Activated CD8-positive, alpha-beta T cell treated with anti-CD3 and anti-CD28 coated beads for 36 hours (primary cell): ENCODE results near the gene DUSP18. TPM values are rescaled to one million over a fixed set of nuclear protein-coding genes. Genes with fewer than 3 reads are reported as not detected.

ENCODE experiments used
- ATAC-seq: fragments of 200-7000 bp; cut with Tn5 transposase; one replicate; pipeline ENCODE4 v1.10.0; 2021; ENCODE audit warnings: mild to moderate bottlenecking, moderate library complexity
- CTCF ChIA-PET: fragments of 350-600 bp; sonication (Branson Sonifier 250); formaldehyde crosslinking; loops from one replicate; lab custom pipeline; 2021; ENCODE audit warnings: antibody characterized with exemption; lab: Charles Lee
- POLR2A ChIA-PET: fragments of 350-600 bp; sonication (Branson Sonifier 250); formaldehyde crosslinking; loops from one replicate; lab custom pipeline; 2021; ENCODE audit warnings: antibody characterized with exemption; lab: Charles Lee
- DNase-seq: peaks from one replicate; pipeline ENCODE4 v3.0.0-alpha.2; 2020
- H3K27ac Mint-ChIP-seq: one replicate; pipeline ENCODE4 v1.8.0; 2021; ENCODE audit warnings: mild to moderate bottlenecking, mixed read lengths
- H3K27me3 Mint-ChIP-seq: one replicate; pipeline ENCODE4 v1.8.0; 2021; ENCODE audit warnings: mixed read lengths
- H3K36me3 Mint-ChIP-seq: one replicate; pipeline ENCODE4 v1.8.0; 2021; ENCODE audit warnings: low read depth, mixed read lengths
- H3K4me1 Mint-ChIP-seq: one replicate; pipeline ENCODE4 v1.8.0; 2021; ENCODE audit warnings: low read depth, mixed read lengths
- H3K4me3 Mint-ChIP-seq: one replicate; pipeline ENCODE4 v1.8.0; 2021; ENCODE audit warnings: mild to moderate bottlenecking, moderate library complexity, mixed read lengths
- H3K9me3 Mint-ChIP-seq: one replicate; pipeline ENCODE4 v1.8.0; 2021; ENCODE audit warnings: mixed read lengths
- intact Hi-C: fragments of 100-400 bp; cut with micrococcal nuclease; formaldehyde crosslinking; loops from one replicate; pipeline ENCODE4 v1.10.0; 2022
- total RNA-seq, 2 experiments: library from RNA; stranded (reverse); gene quantifications; one replicate each; pipeline ENCODE4 v1.2.3, GENCODE V29; 2021
- TF ChIP-seq, protein P1 (sequence below): fragments of 200-600 bp; IDR thresholded peaks from one replicate; pipeline ENCODE4 v1.8.0; 2022; ENCODE audit warnings: antibody characterized with exemption, mild to moderate bottlenecking

The DUSP18 gene
- total RNA-seq, 2 experiments from 2014 or later: 4.1 to 4.4 TPM

DNA sequence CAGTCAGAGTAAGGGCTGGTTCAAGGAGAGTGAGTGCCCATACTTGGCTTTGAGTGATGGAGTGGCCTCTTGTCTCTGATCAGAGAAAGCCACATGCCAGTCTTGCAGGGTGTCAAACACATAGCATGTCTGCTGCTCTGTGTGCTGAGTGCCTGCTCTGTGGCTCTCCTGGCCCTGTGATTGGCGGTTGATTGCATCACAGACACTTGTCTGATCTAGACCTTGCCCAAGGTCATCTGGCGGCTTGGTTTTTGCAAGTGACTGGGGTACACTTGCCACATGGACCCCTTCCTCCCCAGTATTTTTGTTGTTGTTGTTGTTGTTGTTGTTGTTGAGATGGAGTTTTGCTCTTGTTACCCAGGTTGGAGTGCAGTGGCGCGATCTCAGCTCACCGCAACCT, 37.3 kb upstream of the DUSP18 start:
- CTCF ChIA-PET: interaction anchor here (1.3 kb wide), 1 partner anchor 71 kb away, joined by 4 read pairs; no protein-coding TSS in a partner anchor
- no peak overlapping the region for H3K4me3 Mint-ChIP-seq
- intact Hi-C loops: no loop called here
- no peaks in the 10 kb centered on the region for H3K9me3 Mint-ChIP-seq
- H3K27me3 Mint-ChIP-seq: peaks cover 2% of the 10 kb centered on the region
- no peak for DNase-seq
- no peaks in the 10 kb centered on the region for H3K36me3 Mint-ChIP-seq
- POLR2A ChIA-PET: interaction anchor here (1.0 kb wide), 1 partner anchor 38 kb away, joined by 3 read pairs; no protein-coding TSS in a partner anchor
- H3K27ac Mint-ChIP-seq: no peak overlapping the region
- H3K4me1 Mint-ChIP-seq: peaks cover 15% of the 10 kb centered on the region
- TF ChIP-seq, protein P1, sequence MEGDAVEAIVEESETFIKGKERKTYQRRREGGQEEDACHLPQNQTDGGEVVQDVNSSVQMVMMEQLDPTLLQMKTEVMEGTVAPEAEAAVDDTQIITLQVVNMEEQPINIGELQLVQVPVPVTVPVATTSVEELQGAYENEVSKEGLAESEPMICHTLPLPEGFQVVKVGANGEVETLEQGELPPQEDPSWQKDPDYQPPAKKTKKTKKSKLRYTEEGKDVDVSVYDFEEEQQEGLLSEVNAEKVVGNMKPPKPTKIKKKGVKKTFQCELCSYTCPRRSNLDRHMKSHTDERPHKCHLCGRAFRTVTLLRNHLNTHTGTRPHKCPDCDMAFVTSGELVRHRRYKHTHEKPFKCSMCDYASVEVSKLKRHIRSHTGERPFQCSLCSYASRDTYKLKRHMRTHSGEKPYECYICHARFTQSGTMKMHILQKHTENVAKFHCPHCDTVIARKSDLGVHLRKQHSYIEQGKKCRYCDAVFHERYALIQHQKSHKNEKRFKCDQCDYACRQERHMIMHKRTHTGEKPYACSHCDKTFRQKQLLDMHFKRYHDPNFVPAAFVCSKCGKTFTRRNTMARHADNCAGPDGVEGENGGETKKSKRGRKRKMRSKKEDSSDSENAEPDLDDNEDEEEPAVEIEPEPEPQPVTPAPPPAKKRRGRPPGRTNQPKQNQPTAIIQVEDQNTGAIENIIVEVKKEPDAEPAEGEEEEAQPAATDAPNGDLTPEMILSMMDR: no peak
- no peak for ATAC-seq

DNA sequence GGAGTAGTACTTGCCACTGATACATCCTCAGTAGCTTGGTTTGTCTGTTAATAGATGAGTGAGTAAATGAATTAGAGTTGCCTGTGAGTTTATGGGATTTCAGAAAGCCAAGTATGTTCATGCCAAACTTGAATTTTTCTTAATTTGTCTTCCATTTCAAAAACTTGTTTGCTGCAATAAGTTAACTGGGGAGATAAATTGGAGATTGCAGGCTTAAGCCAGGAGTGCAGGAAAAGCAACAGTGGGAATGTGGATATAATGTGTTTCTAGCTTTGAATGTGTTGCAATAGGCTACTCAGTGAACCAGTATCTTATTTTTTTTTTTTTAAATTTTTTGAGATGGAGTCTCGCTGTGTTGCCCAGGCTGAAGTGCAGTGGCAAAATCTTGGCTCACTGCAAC, 35.2 kb upstream of the DUSP18 start:
- Mint-ChIP-seq H3K27me3 (peaks cover 2% of the 10 kb centered on the region), H3K9me3 (no peaks in the 10 kb centered on the region), H3K4me3 (no peak overlapping the region), H3K4me1 (peaks cover 15% of the 10 kb centered on the region), H3K27ac (no peak overlapping the region), H3K36me3 (no peaks in the 10 kb centered on the region)
- TF ChIP-seq, protein P1: no peak
- intact Hi-C loops: no loop called here
- ChIA-PET POLR2A (interaction anchor here (1.5 kb wide), 1 partner anchor 9 kb away, joined by 10 read pairs; the partner anchor contains the start of gene OSBP2), CTCF (interaction anchor here (1.1 to 2.6 kb wide), 2 partner anchors 8 to 68 kb away, joined by 3 to 12 read pairs; partner anchors contain the start of genes OSBP2 and SLC35E4)
- ATAC-seq (no peak), DNase-seq (no peak)

DNA sequence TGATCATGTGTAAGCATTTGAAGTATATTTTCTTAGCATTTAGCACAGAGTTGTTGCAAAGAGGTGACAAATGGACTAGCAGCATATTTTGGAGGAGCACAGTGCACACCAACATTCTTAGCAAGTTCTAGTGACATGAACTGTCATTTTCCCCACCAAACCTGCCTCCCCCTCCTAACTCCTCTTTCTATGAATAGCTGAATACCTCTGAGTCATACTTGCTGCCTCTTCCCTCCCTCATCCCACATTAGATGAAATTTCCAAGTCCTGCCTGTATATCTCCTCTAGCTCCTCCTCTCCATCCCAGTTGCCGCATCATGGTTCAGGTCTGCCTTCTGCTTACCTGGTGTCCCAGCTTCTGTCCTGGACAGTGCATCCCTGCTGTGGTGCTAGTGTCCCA, 34.2 kb upstream of the DUSP18 start:
- H3K36me3 Mint-ChIP-seq: no peaks in the 10 kb centered on the region
- ATAC-seq (no peak), DNase-seq (no peak)
- POLR2A ChIA-PET: no interaction called here
- intact Hi-C loops: no loop called here
- H3K27me3 Mint-ChIP-seq: peaks cover 2% of the 10 kb centered on the region
- TF ChIP-seq, protein P1: no peak
- no peak overlapping the region for H3K4me3 Mint-ChIP-seq
- no peaks in the 10 kb centered on the region for H3K9me3 Mint-ChIP-seq
- H3K27ac Mint-ChIP-seq: no peak overlapping the region
- H3K4me1 Mint-ChIP-seq: peaks cover 15% of the 10 kb centered on the region
- CTCF ChIA-PET: interaction anchor here (2.6 kb wide), 1 partner anchor 67 kb away, joined by 12 read pairs; the partner anchor contains the start of gene SLC35E4

DNA sequence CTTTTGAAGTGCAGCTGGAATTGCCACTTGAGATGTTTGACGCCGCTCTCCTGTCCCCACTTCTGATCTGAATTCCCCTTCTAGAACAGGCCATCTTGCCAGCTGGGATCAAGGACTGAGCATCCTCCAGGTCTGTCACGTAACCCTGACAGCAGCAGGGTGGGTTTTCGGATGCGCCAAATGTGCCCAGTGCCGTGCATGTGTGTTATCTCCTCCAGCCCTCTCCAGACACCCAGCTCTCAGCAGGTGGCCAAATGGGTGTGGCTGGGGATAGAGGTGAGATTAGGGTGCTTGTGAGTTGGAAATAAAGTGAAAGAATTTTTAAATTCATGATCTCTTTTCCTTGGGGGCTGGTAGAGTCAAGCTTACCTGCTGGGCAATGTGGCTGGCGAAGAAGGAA, 30.3 kb upstream of the DUSP18 start:
- no peak overlapping the region for H3K4me3 Mint-ChIP-seq
- no peak for DNase-seq
- no peaks in the 10 kb centered on the region for H3K9me3 Mint-ChIP-seq
- peaks cover 8% of the 10 kb centered on the region for H3K4me1 Mint-ChIP-seq
- ChIA-PET POLR2A (no interaction called here), CTCF (no interaction called here)
- H3K27me3 Mint-ChIP-seq: peaks cover 14% of the 10 kb centered on the region
- TF ChIP-seq, protein P1: no peak
- H3K27ac Mint-ChIP-seq: no peak overlapping the region
- intact Hi-C loops: no loop called here
- no peaks in the 10 kb centered on the region for H3K36me3 Mint-ChIP-seq
- ATAC-seq: no peak

DNA sequence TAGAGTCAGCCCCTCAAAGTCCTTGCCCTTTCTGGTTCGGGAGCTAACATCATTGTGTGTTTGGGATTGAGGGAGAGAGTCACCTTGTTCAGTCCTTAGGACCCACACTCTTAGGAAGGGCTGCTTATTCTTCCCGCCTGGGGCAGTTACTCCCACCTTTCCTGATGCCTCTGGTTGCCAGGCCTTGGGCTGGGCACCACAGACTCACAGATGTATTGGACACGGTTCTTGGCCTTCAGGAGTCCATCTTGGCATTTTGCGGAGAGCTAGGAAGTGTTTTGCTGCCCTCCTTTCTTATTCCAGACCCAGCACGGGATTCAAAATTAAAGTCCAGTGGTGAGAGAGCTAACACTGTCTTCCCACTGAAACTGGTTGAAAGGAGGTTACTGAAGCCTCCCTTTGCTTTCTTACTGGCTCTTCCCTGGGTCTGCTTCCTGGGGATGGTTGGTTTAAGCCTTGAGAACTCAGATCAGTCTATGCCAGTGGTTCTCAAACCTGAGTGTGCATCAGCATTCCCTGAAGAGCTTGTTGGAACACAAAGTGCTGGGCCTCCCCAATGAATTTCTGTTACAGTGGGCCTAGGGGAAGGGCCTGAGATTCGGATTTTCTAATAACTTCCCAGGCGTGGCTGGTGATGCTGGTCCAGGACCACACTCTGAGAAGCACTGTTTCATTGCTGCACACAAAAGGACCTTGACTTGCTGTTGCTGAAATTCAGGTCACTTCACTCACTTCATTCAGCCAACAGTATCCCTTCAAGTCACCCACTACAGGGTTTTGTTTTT, 28.4 kb upstream of the DUSP18 start:
- POLR2A ChIA-PET: interaction anchor here (1.0 to 1.2 kb wide), 3 partner anchors 10 to 67 kb away, joined by 3 to 4 read pairs (median 3); no protein-coding TSS in a partner anchor
- Mint-ChIP-seq H3K27ac (no peak overlapping the region), H3K4me3 (peak overlapping the region; percentile 57), H3K9me3 (no peaks in the 10 kb centered on the region), H3K4me1 (peaks cover 8% of the 10 kb centered on the region), H3K27me3 (peaks cover 17% of the 10 kb centered on the region), H3K36me3 (no peaks in the 10 kb centered on the region)
- ATAC-seq (no peak), DNase-seq (no peak)
- CTCF ChIA-PET: interaction anchor here (0.9 to 2.4 kb wide), 2 partner anchors 59 to 61 kb away, joined by 4 to 8 read pairs; no protein-coding TSS in a partner anchor
- TF ChIP-seq, protein P1: no peak
- intact Hi-C loops: no loop called here
